ENCODE data around the gene SATL1. TPM values are rescaled to one million over a fixed set of nuclear protein-coding genes. Genes with fewer than 3 reads are reported as not detected.
"Not testable (repeated sequence)": the region's sequence is repeated elsewhere in the genome, so short reads cannot be mapped to it uniquely, and the experiment has no call there.

SATL1 gene
- total RNA-seq, 3 donors from 2014 or later = not detected

DNA sequence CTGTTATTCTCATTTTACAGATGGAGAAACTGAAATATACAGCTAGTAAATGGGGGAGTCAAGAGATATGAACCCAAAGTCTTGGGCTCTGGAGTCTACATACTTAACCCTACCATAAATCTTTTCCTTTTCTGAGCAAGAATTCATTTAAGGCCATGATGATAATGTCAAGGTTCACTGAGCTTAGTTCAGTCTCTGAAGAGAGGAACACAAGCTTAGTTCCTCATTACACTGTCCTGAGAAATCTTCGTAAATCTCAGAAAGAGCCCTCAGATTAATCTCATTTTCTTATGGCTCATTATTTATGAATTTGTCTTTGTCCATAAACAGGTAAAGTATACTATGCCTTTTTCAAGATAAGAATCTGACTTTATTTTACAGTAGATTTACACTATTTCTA lies 104.2 kb downstream of the SATL1 start:
- Mint-ChIP-seq H3K27me3 (ENCODE audit: low read depth) (no peaks in the 10 kb centered on the region), H3K36me3 (ENCODE audit: insufficient read depth) (no peaks in the 10 kb centered on the region), H3K4me1 (ENCODE audit: low read depth) (no peaks in the 10 kb centered on the region), H3K4me3 (no peak overlapping the region), H3K9me3 (no peaks in the 10 kb centered on the region)
- DNase-seq (no peak), ATAC-seq (no peak)

DNA sequence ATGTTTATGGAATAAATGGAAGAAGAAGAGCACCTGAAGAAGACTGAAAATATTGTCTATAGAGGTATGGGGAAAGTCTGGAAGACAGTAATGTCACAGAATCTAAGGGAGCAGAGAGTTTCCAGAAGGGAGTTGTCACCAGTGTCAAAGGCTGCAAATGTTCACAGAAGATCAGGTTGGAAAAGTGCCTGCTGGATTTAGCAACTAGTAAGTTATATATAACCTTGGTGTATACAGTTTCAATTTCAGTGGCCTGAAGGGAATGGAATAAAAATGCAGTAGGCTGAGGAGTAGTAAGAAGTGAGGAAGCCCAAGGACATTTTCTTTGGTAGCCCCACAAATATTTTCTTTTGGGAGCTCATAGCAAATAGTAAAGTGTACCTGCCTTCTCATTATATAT lies 107.2 kb downstream of the SATL1 start:
- Mint-ChIP-seq H3K9me3 (no peaks in the 10 kb centered on the region), H3K27me3 (ENCODE audit: low read depth) (peaks cover 2% of the 10 kb centered on the region), H3K4me3 (no peak overlapping the region), H3K36me3 (ENCODE audit: insufficient read depth) (no peaks in the 10 kb centered on the region), H3K4me1 (ENCODE audit: low read depth) (no peaks in the 10 kb centered on the region)
- DNase-seq = no peak
- ATAC-seq = no peak

DNA sequence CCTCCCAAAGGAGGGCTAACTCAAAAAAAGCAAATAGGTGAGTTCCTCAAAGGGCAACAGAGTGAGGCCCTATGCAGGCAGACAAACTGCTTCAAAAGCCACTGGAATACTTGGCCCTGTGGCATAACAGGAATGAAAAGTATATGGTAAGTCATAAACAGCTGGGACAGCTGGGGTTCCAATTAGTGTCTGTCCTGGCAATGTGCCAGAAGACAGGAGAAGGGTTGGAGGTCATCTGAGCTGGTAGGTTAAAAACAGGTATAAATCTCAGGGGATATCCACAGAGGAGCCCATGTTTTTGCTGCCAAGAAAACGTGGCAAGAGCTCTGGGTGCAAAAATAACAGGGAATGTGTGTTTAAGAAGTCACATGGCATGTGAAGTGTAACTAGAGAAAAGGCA lies 128.3 kb downstream of the SATL1 start:
- H3K4me1 Mint-ChIP-seq (ENCODE audit: low read depth) = no peaks in the 10 kb centered on the region
- no peak overlapping the region for H3K4me3 Mint-ChIP-seq
- H3K36me3 Mint-ChIP-seq (ENCODE audit: insufficient read depth) = no peaks in the 10 kb centered on the region
- ATAC-seq (no peak), DNase-seq (no peak)
- H3K9me3 Mint-ChIP-seq = no peaks in the 10 kb centered on the region
- no peaks in the 10 kb centered on the region for H3K27me3 Mint-ChIP-seq (ENCODE audit: low read depth)

DNA sequence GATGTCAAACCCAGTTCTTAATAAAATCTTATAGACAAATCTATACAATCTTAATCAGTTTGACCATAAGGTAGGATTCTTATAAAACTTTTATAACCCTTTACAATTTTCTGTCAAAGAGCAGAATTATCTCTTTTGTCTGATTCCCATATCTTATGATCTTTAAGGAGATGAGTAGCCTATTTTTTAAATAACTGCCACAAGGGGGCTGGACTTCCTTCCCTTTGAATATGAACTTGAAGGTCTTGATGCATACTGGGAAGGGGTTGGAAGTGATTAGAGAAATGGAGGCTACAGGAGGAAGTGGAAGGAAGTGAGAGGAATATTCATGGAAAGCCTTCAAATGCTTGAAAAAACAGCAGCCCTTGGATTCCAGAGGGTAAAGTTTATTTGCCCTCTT lies 128.8 kb downstream of the SATL1 start:
- no peaks in the 10 kb centered on the region for H3K9me3 Mint-ChIP-seq
- ATAC-seq (no peak), DNase-seq (no peak)
- H3K4me3 Mint-ChIP-seq = no peak overlapping the region
- H3K4me1 Mint-ChIP-seq (ENCODE audit: low read depth) = no peaks in the 10 kb centered on the region
- H3K36me3 Mint-ChIP-seq (ENCODE audit: insufficient read depth) = no peaks in the 10 kb centered on the region
- no peaks in the 10 kb centered on the region for H3K27me3 Mint-ChIP-seq (ENCODE audit: low read depth)

DNA sequence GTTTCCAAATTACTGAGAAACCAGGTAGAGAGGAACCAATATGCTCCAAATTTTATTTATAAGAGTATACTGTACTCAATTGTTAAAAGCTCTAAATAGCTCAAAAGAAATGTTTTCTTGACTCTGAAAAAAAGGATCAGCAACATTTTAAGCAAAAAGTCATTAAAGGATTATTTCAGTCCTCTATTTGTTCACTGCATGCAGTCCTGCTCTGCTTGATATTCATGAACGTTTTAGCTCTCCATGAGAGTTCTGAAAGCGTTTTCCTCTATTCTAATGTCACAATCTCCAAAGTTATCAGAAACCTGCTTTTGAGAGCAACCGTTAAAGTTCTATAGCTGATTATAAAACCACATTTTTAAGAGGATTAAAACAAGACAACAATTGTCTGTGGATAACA lies 129.4 kb downstream of the SATL1 start:
- no peak overlapping the region for H3K4me3 Mint-ChIP-seq
- no peaks in the 10 kb centered on the region for H3K4me1 Mint-ChIP-seq (ENCODE audit: low read depth)
- no peak for ATAC-seq
- H3K36me3 Mint-ChIP-seq (ENCODE audit: insufficient read depth) = no peaks in the 10 kb centered on the region
- no peaks in the 10 kb centered on the region for H3K27me3 Mint-ChIP-seq (ENCODE audit: low read depth)
- DNase-seq = no peak
- no peaks in the 10 kb centered on the region for H3K9me3 Mint-ChIP-seq

DNA sequence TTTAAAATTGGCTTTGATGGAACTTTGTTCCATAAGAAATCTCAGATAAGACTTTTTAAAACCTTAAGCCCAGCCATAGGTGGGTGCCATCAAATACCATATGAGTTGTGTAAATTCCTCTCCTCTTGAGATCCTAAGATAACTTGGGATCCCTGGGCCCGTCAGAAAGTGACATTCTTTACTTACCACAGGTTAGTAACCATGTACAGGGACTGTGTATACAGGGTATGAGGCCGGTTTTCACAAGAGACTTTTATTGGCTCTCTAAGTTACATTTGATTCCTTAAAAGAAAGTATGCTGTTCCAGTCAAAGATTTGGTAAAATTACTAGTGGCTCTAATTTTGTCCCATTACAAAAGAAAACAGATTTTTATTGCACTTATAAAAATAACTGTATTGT lies 129.8 kb downstream of the SATL1 start:
- no peak for ATAC-seq
- Mint-ChIP-seq H3K9me3 (no peaks in the 10 kb centered on the region), H3K36me3 (ENCODE audit: insufficient read depth) (no peaks in the 10 kb centered on the region), H3K4me3 (no peak overlapping the region), H3K27me3 (ENCODE audit: low read depth) (no peaks in the 10 kb centered on the region), H3K4me1 (ENCODE audit: low read depth) (no peaks in the 10 kb centered on the region)
- DNase-seq = no peak

DNA sequence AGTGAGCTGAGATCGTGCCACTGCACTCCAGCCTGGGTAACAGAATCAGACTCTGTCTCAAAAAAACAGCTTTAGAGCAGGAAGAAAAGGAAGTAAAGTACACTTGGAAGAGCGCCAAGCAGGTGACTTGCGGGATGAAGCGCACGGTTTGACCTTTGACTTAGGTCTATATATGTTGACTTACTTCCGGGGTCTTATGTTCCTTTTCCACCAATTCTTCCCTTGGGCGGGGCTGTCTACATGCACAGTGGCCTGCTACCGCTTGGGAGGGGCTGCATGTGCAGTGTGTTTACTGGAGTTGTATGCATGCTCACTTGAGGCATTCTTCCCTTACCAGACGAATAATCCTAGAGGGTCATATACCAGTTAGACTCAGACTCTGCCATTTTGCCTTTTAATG lies 131.3 kb downstream of the SATL1 start:
- Mint-ChIP-seq H3K4me3 (no peak overlapping the region), H3K36me3 (ENCODE audit: insufficient read depth) (no peaks in the 10 kb centered on the region), H3K9me3 (no peaks in the 10 kb centered on the region), H3K4me1 (ENCODE audit: low read depth) (no peaks in the 10 kb centered on the region), H3K27me3 (ENCODE audit: low read depth) (no peaks in the 10 kb centered on the region)
- no peak for DNase-seq
- no peak for ATAC-seq

DNA sequence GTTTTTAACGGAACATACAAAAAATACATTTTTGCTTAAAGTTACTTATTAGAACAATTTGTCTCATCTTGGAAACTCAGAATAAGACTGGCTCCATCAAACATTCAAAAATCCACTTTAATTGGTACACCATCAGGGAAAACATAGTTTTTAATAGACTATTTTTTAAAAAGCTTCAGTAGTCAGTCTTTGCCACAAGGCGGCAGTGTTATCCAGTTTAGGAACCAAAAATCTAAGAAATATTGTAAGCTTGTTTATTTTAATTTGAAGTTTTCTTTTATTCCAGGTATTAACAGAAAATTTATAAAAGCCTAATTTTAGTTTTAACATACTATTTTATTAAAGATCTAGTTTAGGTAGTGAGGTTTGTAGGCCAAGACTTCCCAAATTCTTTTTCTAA lies 132.2 kb downstream of the SATL1 start:
- DNase-seq (no peak), ATAC-seq (no peak)
- H3K36me3 Mint-ChIP-seq (ENCODE audit: insufficient read depth) = no peaks in the 10 kb centered on the region
- H3K27me3 Mint-ChIP-seq (ENCODE audit: low read depth) = no peaks in the 10 kb centered on the region
- no peaks in the 10 kb centered on the region for H3K9me3 Mint-ChIP-seq
- H3K4me3 Mint-ChIP-seq = no peak overlapping the region
- no peaks in the 10 kb centered on the region for H3K4me1 Mint-ChIP-seq (ENCODE audit: low read depth)

DNA sequence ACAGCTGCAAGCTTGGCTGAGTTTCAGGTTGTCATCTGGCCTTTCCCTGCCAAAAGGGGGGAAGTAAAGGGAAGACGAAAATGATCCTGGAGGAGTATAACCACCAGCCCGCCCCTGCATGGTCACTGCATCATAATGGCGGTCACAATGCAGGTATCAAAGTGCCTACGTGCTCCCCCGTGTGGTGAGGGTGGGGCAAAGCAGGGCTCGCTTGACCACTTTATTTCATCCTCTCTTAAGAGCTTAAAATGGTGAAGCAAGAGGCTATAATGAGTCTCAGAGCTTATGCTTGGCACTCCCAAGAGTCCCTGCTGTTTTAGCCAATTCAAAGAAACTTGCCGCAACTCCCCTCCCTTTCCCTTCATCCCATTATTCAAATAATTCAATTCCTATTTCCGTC lies 134.3 kb downstream of the SATL1 start:
- DNase-seq (no peak), ATAC-seq (no peak)
- no peaks in the 10 kb centered on the region for H3K9me3 Mint-ChIP-seq
- no peak overlapping the region for H3K4me3 Mint-ChIP-seq
- H3K27me3 Mint-ChIP-seq (ENCODE audit: low read depth) = no peaks in the 10 kb centered on the region
- no peaks in the 10 kb centered on the region for H3K4me1 Mint-ChIP-seq (ENCODE audit: low read depth)
- H3K36me3 Mint-ChIP-seq (ENCODE audit: insufficient read depth) = no peaks in the 10 kb centered on the region

DNA sequence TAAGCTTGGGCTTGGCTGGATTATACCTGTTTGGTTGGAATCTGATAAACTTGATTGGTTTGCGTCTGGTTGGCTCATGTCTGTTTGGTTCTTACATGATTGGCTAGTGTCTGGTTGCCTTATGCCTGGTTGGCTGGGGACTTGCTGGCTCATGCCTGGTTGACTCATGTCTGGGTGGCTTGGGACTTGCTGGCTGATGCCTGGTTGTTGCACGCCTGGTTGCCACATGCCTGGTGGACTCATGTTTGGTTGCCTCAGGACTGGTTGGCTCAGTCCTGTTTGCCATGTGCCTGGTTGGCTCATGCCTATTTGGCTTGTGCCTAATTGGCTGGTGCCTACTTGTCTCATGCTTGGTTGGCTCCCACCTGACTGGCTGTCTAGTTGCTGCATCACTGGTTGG lies 135.4 kb downstream of the SATL1 start:
- no peak for DNase-seq
- Mint-ChIP-seq H3K4me1 (ENCODE audit: low read depth) (no peaks in the 10 kb centered on the region), H3K36me3 (ENCODE audit: insufficient read depth) (no peaks in the 10 kb centered on the region)

DNA sequence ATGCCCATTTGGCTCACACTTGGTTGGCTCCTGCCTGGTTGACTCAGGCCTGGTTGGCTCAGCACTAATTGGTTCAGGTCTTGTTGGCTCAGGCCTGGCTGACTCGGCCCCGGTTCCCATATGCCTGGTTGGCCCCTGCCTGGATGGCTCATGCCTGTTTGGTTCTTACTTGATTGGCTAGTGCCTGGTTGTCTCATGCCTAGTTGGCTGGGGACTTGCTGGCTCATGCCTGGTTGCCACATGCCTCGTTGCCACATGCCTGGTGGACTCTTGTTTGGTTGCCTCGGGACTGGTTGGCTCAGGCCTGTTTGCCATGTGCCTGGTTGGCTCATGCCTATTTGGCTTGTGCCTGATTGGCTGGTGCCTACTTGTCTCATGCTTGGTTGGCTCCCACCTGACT lies 136.2 kb downstream of the SATL1 start:
- no peaks in the 10 kb centered on the region for H3K9me3 Mint-ChIP-seq
- H3K4me1 Mint-ChIP-seq (ENCODE audit: low read depth) = no peaks in the 10 kb centered on the region
- no peaks in the 10 kb centered on the region for H3K27me3 Mint-ChIP-seq (ENCODE audit: low read depth)
- no peak overlapping the region for H3K4me3 Mint-ChIP-seq
- no peaks in the 10 kb centered on the region for H3K36me3 Mint-ChIP-seq (ENCODE audit: insufficient read depth)
- ATAC-seq = no peak
- no peak for DNase-seq

More for the DNA sequence above, 135.4 kb downstream of the SATL1 start:
- no peak for ATAC-seq
- Mint-ChIP-seq H3K9me3 (no peaks in the 10 kb centered on the region), H3K4me3 (no peak overlapping the region), H3K27me3 (ENCODE audit: low read depth) (no peaks in the 10 kb centered on the region)

DNA sequence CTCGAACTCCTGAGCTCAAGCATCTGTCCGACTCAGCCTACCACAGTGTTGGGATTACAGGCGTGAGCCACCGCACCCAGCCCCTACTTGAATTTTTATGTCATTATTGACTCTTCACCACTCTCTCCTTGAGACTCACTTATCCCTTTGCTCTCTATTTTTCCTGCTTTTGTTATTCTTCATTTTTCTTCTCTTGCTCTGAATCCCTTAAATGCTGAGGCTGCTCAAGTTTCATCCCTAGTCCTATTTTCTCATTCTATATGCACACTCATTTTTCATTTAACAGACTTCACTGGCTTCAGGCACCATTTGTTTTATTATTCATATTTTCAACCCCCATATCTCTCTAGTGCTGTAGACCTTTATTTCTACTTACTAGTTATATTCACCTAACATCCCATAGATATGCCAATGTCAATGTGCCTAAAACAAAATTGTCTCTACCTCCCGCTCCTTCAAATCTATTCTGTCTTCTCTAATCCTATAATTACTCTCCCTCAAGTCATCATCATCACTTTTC lies 154.2 kb downstream of the SATL1 start:
- Mint-ChIP-seq H3K36me3 (ENCODE audit: insufficient read depth) (peaks cover 26% of the 10 kb centered on the region), H3K27me3 (ENCODE audit: low read depth) (no peaks in the 10 kb centered on the region), H3K4me3 (no peak overlapping the region), H3K4me1 (ENCODE audit: low read depth) (no peaks in the 10 kb centered on the region), H3K9me3 (no peaks in the 10 kb centered on the region)
- no peak for DNase-seq
- ATAC-seq = no peak

DNA sequence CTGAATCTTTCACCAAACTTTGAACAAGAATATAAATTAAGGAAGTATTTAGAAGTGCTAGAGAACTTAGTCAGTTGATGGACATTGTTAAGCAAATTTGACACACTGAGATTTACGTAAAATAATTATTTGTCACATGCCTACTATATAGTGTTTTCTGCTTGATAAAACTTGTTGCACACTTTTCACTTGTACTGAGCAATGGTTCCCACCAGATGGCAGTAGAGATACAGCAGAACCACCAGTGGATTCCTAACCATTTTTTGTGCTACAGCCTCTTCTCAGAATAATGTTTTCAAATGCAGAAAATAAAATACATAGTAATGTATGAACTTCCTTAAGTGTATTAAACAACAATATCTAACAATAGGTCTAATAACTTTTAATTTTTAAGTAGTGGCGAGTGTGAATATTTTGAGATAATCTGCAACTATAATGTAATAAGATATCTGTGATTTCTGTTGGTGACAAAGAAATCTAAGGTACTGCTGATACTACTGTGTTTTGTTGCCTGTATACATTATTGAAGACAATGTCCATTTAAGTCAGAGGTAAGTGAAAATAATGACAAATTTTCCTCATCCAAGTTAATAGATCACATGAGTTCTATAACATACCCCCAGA lies 158.7 kb downstream of the SATL1 start:
- H3K9me3 Mint-ChIP-seq = no peaks in the 10 kb centered on the region
- H3K4me3 Mint-ChIP-seq = no peak overlapping the region
- H3K36me3 Mint-ChIP-seq (ENCODE audit: insufficient read depth) = peaks cover 32% of the 10 kb centered on the region
- no peaks in the 10 kb centered on the region for H3K27me3 Mint-ChIP-seq (ENCODE audit: low read depth)
- ATAC-seq (peak in 1 of 2 donors; percentile 35), DNase-seq (peak; percentile 14)
- H3K4me1 Mint-ChIP-seq (ENCODE audit: low read depth) = no peaks in the 10 kb centered on the region

DNA sequence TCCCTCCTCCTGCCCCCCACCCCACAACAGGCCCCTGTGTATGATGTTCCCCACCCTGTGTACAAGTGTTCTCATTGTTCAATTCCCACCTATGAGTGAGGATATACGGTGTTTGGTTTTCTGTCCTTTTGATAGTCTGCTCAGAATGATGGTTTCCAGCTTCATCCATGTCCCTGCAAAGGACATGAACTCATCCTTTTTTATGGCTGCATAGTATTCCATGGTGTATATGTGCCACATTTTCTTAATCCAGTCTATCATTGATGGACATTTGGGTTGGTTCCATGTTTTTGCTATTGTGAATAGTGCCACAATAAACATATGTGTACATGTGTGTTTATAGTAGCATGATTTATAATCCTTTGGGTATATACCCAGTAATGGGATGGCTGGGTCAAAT lies 166.3 kb downstream of the SATL1 start:
- H3K27me3 Mint-ChIP-seq (ENCODE audit: low read depth); H3K4me3 Mint-ChIP-seq; H3K9me3 Mint-ChIP-seq; ATAC-seq; H3K4me1 Mint-ChIP-seq (ENCODE audit: low read depth); DNase-seq: not testable (repeated sequence)
- peaks cover 19% of the 10 kb centered on the region for H3K36me3 Mint-ChIP-seq (ENCODE audit: insufficient read depth)

DNA sequence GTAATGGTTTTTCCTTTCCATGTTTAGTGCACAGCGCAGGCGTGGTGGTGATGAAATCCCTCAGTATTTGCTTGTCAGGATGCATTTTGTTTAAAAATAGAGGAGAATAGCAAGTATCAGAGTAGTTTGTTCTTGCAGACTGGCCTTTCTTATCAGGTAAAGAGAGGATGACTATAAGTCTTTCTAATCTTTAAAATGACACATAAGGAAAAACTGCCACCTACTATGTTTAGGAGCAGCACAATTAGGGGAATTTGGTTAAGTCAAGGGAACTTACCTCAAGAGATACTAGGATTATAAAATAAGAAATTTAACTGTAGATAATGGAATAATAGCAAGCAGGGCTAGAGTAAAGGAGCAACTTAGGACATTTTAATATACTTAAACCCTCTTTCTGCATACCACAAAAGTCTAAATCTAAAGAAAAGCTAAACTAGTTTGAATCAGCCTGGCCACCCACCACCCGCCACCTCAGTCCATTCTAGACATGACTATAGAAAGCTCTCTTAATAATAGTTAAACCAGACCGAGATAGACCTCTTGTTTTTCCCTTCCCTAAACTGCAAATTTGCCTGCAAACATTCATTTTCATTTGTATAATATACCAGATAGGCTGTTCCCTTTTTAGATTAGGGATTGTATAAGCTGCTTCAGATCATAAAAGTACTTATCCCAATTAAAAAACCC lies 177.9 kb downstream of the SATL1 start:
- Mint-ChIP-seq H3K9me3 (no peaks in the 10 kb centered on the region), H3K36me3 (ENCODE audit: insufficient read depth) (peaks cover 10% of the 10 kb centered on the region), H3K4me1 (ENCODE audit: low read depth) (no peaks in the 10 kb centered on the region), H3K4me3 (no peak overlapping the region), H3K27me3 (ENCODE audit: low read depth) (no peaks in the 10 kb centered on the region)
- DNase-seq (no peak), ATAC-seq (no peak)
